ENCODE results near the gene IL20. TPM values are rescaled to one million over a fixed set of nuclear protein-coding genes. Genes with fewer than 3 reads are reported as not detected.

Gene IL20
- total and polyA plus RNA-seq, 2 of the 8 experiments (the other 6 are each of a cell fraction or from before 2014, with no cell fraction given), result not detected

DNA sequence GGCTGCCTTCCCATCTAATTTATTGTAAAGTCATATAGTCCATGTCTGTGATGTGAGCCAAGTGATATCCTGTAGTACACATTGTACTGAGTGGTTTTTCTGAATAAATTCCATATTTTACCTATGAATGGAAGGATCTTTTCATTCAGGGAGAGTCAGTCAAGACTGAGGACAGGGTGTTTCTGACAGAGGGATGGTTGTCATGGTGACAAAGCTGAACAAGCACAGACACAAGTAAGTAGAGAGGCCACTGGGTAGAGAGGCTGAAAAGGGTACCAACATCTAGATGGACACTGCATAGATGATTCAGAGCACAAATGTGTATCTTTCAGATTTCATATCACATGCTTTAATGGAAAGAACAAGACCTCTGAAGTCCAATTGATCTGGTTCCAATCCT, 22.6 kb upstream of the IL20 start:
- Histone ChIP-seq H3K79me1 (ENCODE audit: low read depth, low read length) (no peaks in the 10 kb centered on the region), H3K27ac (ENCODE audit: low read depth, low read length) (no peak overlapping the region), H3K79me2 (ENCODE audit: control insufficient read depth in 1 of 2, insufficient read depth in 2 of 2, low read length in 2 of 2) (no peaks in the 10 kb centered on the region), H3K56ac (replicated peaks; ENCODE audit: insufficient read length, low read depth, low read length) (no peak overlapping the region), H2BK120ac (replicated peaks; ENCODE audit: low read depth, low read length) (no peak overlapping the region), H3K27me3 (replicated peaks in 1 of 4; ENCODE audit: control insufficient read depth in 3 of 4, extremely low read depth in 1 of 4, insufficient read depth in 3 of 4, low read length in 3 of 4) (no peaks in the 10 kb centered on the region), H3K4ac (replicated peaks; ENCODE audit: insufficient read length, low read depth, low read length) (no peak overlapping the region), H3K14ac (ENCODE audit: insufficient read length) (no peak overlapping the region), H2BK20ac (ENCODE audit: low read length) (no peak overlapping the region), H3K18ac (ENCODE audit: extremely low read depth, low read length) (no peak overlapping the region), H3K36me3 (ENCODE audit: control insufficient read depth in 2 of 4, insufficient read depth in 4 of 4, low read length in 3 of 4) (no peaks in the 10 kb centered on the region), H3K9me3 (ENCODE audit: insufficient read depth in 2 of 2, low read depth in 1 of 2, low read length in 1 of 2) (no peaks in the 10 kb centered on the region), H2BK5ac (ENCODE audit: low read depth, low read length) (no peak overlapping the region), H3K4me1 (replicated peaks in 1 of 4; ENCODE audit: control insufficient read depth in 3 of 4, insufficient read depth in 4 of 4, low read length in 3 of 4) (no peaks in the 10 kb centered on the region), H2AFZ (ENCODE audit: low read length) (no peak overlapping the region), H4K20me1 (replicated peaks in 1 of 2; ENCODE audit: control insufficient read depth in 1 of 2, insufficient read depth in 2 of 2, low read length in 2 of 2) (no peaks in the 10 kb centered on the region), H2BK12ac (ENCODE audit: low read depth, low read length) (no peak overlapping the region), H3K4me3 (ENCODE audit: extremely low read depth in 1 of 4, insufficient read depth in 2 of 4, low read depth in 3 of 4, low read length in 4 of 4) (no peak overlapping the region), H3K23ac (ENCODE audit: insufficient read length) (no peak overlapping the region), H4K5ac (ENCODE audit: insufficient read length, low read depth, low read length) (no peak overlapping the region), H2AK5ac (ENCODE audit: low read depth, low read length) (no peak overlapping the region), H4K8ac (ENCODE audit: extremely low read depth, insufficient read depth, low read length) (no peak overlapping the region), H4K91ac (replicated peaks; ENCODE audit: insufficient read length, low read length) (no peak overlapping the region), H3K4me2 (ENCODE audit: insufficient read depth in 1 of 2, low read depth in 2 of 2, low read length in 2 of 2) (no peak overlapping the region), H3K9ac (replicated peaks in 1 of 4; ENCODE audit: extremely low read depth in 1 of 4, low read depth in 3 of 4, low read length in 3 of 4) (no peak overlapping the region), H3K23me2 (ENCODE audit: low read depth, low read length) (peaks cover 2% of the 10 kb centered on the region; the same call in 1 of the 2 replicates), H2BK15ac (ENCODE audit: low read length) (no peak overlapping the region)
- ChIA-PET CTCF (ENCODE audit: partially characterized antibody) (interaction anchor here (1.0 to 5.8 kb wide), 6 partner anchors 13 to 139 kb away, joined by 3 to 49 read pairs (median 4); no protein-coding TSS in a partner anchor), POLR2A (ENCODE audit: partially characterized antibody) (no interaction called here)
- DNase-seq (ENCODE audit: low read depth in 1 of 2, low spot score in 2 of 2) (no peak), FAIRE-seq (no peak)
- TF ChIP-seq TAF1 (IDR thresholded peaks at IDR 0.05; ENCODE audit: low read depth, low read length) (no peak), CREB1 (IDR thresholded peaks at IDR 0.05) (no peak), ASH2L (IDR thresholded peaks at IDR 0.05; ENCODE audit: low read length) (no peak), TBP (IDR thresholded peaks at IDR 0.05; ENCODE audit: low read depth, low read length) (no peak), GTF2F1 (IDR thresholded peaks at IDR 0.05; ENCODE audit: borderline replicate concordance, low read depth, low read length) (no peak), JUND (IDR thresholded peaks at IDR 0.05; ENCODE audit: low read length) (no peak), JUN (IDR thresholded peaks at IDR 0.05; ENCODE audit: low read depth, low read length) (no peak)
- TF ChIP-seq, protein P1, sequence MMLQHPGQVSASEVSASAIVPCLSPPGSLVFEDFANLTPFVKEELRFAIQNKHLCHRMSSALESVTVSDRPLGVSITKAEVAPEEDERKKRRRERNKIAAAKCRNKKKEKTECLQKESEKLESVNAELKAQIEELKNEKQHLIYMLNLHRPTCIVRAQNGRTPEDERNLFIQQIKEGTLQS (IDR thresholded peaks at IDR 0.05; ENCODE audit: insufficient read depth, low read depth, low read length), result no peak
- TF ChIP-seq, protein P2, sequence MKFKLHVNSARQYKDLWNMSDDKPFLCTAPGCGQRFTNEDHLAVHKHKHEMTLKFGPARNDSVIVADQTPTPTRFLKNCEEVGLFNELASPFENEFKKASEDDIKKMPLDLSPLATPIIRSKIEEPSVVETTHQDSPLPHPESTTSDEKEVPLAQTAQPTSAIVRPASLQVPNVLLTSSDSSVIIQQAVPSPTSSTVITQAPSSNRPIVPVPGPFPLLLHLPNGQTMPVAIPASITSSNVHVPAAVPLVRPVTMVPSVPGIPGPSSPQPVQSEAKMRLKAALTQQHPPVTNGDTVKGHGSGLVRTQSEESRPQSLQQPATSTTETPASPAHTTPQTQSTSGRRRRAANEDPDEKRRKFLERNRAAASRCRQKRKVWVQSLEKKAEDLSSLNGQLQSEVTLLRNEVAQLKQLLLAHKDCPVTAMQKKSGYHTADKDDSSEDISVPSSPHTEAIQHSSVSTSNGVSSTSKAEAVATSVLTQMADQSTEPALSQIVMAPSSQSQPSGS (IDR thresholded peaks at IDR 0.05; ENCODE audit: low read length), result no peak

Data from H1 (cell line).